DOHH2 (cell line): ENCODE data around the gene MAT1A.

Source experiments
- EZH2phosphoT487 ChIP-seq: fragments of 200-600 bp; sonication (generic); IDR thresholded peaks from 2 replicates; pipeline ENCODE4 v1.6.1; 2017; ENCODE audit warnings: borderline replicate concordance, mild to moderate bottlenecking, antibody characterized with exemption, low read length, moderate library complexity, mixed read lengths
- TF ChIP-seq, protein P1 (sequence below): fragments of 200-600 bp; sonication (generic); IDR thresholded peaks from one replicate; pipeline ENCODE4 v1.5.1; 2014; ENCODE audit warnings: antibody characterized with exemption, mild to moderate bottlenecking, low read depth, low read length; ENCODE audit not compliant: poor library complexity, severe bottlenecking

DNA sequence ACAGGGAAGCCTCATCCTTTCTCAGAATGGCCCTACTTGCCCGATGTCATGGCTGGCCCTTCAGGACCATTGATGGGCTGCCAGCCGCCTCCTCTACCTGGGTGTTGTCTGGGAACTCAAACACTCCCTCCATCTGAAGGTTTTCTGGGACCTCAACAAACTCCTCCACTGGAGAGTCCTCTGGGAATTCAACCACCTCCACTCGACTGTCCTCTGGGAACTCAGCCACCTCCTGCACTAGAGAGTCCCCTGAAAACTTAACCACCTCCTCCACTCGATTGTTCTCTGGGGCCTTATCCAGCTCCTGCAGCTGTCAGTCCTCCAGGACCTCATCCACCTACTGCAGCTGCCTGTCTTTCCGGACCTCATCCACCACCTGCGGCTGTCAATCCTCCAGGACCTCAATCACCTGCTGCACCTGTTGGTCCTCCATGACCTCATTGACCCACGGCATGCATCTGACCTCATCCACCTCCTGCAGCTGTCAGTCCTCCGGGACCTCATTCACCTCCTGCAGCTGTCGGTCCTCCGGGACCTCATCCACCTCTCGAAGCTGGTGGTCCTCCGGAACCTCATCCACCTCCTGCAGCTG, 37.1 kb downstream of the MAT1A start:
- TF ChIP-seq, protein P1, sequence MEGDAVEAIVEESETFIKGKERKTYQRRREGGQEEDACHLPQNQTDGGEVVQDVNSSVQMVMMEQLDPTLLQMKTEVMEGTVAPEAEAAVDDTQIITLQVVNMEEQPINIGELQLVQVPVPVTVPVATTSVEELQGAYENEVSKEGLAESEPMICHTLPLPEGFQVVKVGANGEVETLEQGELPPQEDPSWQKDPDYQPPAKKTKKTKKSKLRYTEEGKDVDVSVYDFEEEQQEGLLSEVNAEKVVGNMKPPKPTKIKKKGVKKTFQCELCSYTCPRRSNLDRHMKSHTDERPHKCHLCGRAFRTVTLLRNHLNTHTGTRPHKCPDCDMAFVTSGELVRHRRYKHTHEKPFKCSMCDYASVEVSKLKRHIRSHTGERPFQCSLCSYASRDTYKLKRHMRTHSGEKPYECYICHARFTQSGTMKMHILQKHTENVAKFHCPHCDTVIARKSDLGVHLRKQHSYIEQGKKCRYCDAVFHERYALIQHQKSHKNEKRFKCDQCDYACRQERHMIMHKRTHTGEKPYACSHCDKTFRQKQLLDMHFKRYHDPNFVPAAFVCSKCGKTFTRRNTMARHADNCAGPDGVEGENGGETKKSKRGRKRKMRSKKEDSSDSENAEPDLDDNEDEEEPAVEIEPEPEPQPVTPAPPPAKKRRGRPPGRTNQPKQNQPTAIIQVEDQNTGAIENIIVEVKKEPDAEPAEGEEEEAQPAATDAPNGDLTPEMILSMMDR = no peak
- TF ChIP-seq EZH2phosphoT487 = no peak
